A549 (cell line): ENCODE data around the gene CACNA1F. TPM values are rescaled to one million over a fixed set of nuclear protein-coding genes. Genes with fewer than 3 reads are reported as not detected.

Experiments used
- ATAC-seq, 2 experiments: fragments of 200-7000 bp in 1 of 2; fragments of >200 bp in 1 of 2; cut with Nextera tagmentation in 1 of 2; cut with Tn5 transposase in 1 of 2; 3 replicates each; pipeline versions ENCODE4 v1.8.0 to v1.9.1; 2018 to 2020; ENCODE audit warnings: mild to moderate bottlenecking in 1 of 2, moderate library complexity in 1 of 2
- CTCF ChIA-PET: fragments of 300-600 bp; sonication (Branson Sonifier 250); formaldehyde crosslinking; extraction: SDS; loops from one replicate; lab custom pipeline; 2021; ENCODE audit warnings: antibody characterized with exemption, inconsistent platforms; lab: Yijun Ruan, JAX
- POLR2A ChIA-PET: fragments of 350-600 bp; formaldehyde crosslinking; extraction: SDS; loops from one replicate; lab custom pipeline; 2021; ENCODE audit warnings: antibody characterized with exemption, inconsistent platforms; lab: Yijun Ruan, JAX
- DNase-seq, 2 experiments: peaks; one replicate each; pipeline versions ENCODE4 v3.0.0 to v3.0.0-alpha.2; 2011 to 2016; ENCODE audit warnings: low read depth in 1 of 2, low spot score in 1 of 2
- FAIRE-seq: peaks from 2 replicates; lab custom pipeline; 2011; peaks lifted over from hg19 to GRCh38; lab: Jason Lieb, UNC
- H3K27ac ChIP-seq, 2 experiments: fragments of >200 bp; sonication (Bioruptor Twin); formaldehyde crosslinking; 3 replicates each; pipeline ENCODE4 v1.5.1; 2016 to 2017
- H3K4me1 ChIP-seq: fragments of >200 bp; sonication (Bioruptor Twin); formaldehyde crosslinking; 3 replicates; pipeline ENCODE4 v1.6.1; 2016
- H3K4me2 ChIP-seq: fragments of >200 bp; sonication (Bioruptor Twin); formaldehyde crosslinking; 3 replicates; pipeline ENCODE4 v1.6.1; 2016
- H3K4me3 ChIP-seq: fragments of >200 bp; sonication (Bioruptor Twin); formaldehyde crosslinking; 3 replicates; pipeline ENCODE4 v1.5.1; 2016
- H3K9me3 ChIP-seq: fragments of >200 bp; sonication (Bioruptor Twin); formaldehyde crosslinking; 3 replicates; pipeline ENCODE4 v1.6.1; 2016
- BHLHE40 ChIP-seq: IDR thresholded peaks from 2 replicates; pipeline ENCODE4 v1.6.1; 2012; ENCODE audit warnings: low read depth, low read length, inconsistent platforms
- CEBPB ChIP-seq, 2 experiments: fragments of >200 bp in 1 of 2; sonication (Bioruptor Twin) in 1 of 2; formaldehyde crosslinking in 1 of 2; IDR thresholded peaks; 2 replicates each; pipeline ENCODE4 v1.6.1; 2012 to 2016
- CHD4 ChIP-seq: fragments of 200-600 bp; sonication (generic); IDR thresholded peaks from 2 replicates; pipeline ENCODE4 v1.6.1; 2016; ENCODE audit warnings: antibody characterized with exemption, mild to moderate bottlenecking, borderline replicate concordance
- EHMT2 ChIP-seq: fragments of 200-600 bp; sonication (generic); IDR thresholded peaks from 2 replicates; pipeline ENCODE4 v1.6.1; 2016; ENCODE audit warnings: antibody characterized with exemption, low read depth, mild to moderate bottlenecking, moderate library complexity
- ESRRA ChIP-seq: fragments of 150-350 bp; IDR thresholded peaks from 2 replicates; pipeline ENCODE4 v1.6.1; 2014; ENCODE audit warnings: mild to moderate bottlenecking, low read length, borderline replicate concordance
- HDAC2 ChIP-seq: fragments of 200-600 bp; sonication (generic); IDR thresholded peaks from 2 replicates; pipeline ENCODE4 v1.6.1; 2016
- NR3C1 ChIP-seq: fragments of >200 bp; sonication (Bioruptor Twin); formaldehyde crosslinking; IDR thresholded peaks from 3 replicates; pipeline ENCODE4 v1.6.1; 2017
- POLR2AphosphoS2 ChIP-seq: conservative IDR thresholded peaks from 2 replicates; pipeline ENCODE4 v1.6.1; 2012; ENCODE audit warnings: low read length, improper control_type of control experiment, inconsistent platforms
- RAD21 ChIP-seq, 2 experiments: fragments of >200 bp in 1 of 2; sonication (Bioruptor Twin) in 1 of 2; formaldehyde crosslinking in 1 of 2; IDR thresholded peaks in 1 of 2; conservative IDR thresholded peaks in 1 of 2; 2 replicates in 1 of 2; 3 replicates in 1 of 2; pipeline ENCODE4 v1.6.1; 2012 to 2018; ENCODE audit warnings: inconsistent platforms in 1 of 2
- RFX5 ChIP-seq: fragments of 450-650 bp; IDR thresholded peaks from 2 replicates; pipeline ENCODE4 v1.7.1; 2014; ENCODE audit warnings: antibody characterized with exemption, mild to moderate bottlenecking, moderate library complexity
- RNF2 ChIP-seq: fragments of 200-600 bp; sonication (generic); IDR thresholded peaks from 2 replicates; pipeline ENCODE4 v1.6.1; 2016; ENCODE audit warnings: low read depth, mild to moderate bottlenecking, antibody characterized with exemption, moderate library complexity, borderline replicate concordance
- SREBF2 ChIP-seq: fragments of 450-650 bp; IDR thresholded peaks from 2 replicates; pipeline ENCODE4 v1.6.1; 2014; ENCODE audit warnings: mild to moderate bottlenecking, moderate library complexity
- WGBS: methylation state at CpG from one replicate; pipeline ENCODE4 v1.1.6; 2017; ENCODE audit errors: missing lambda C conversion rate; 5-methylcytosine and 5-hydroxymethylcytosine counted together
- polyA plus RNA-seq, 4 experiments: library from polyadenylated mRNA; depleted of rRNA in 3 of 4; stranded (reverse); fragments of >200 nt; fragmentation: RNase III in 1 of 4; extraction: RNeasy Plus Mini Kit Qiagen cat#74134 plus additional on column Dnase treatment in 1 of 4; gene quantifications; 2 replicates in 3 of 4; 3 replicates in 1 of 4; pipeline ENCODE4 v1.2.3, GENCODE V29; 2011 to 2017
- TF ChIP-seq, protein P1 (sequence below): IDR thresholded peaks from 2 replicates; pipeline ENCODE4 v1.6.1; 2012
- TF ChIP-seq, protein P2 (sequence below): fragments of 250-450 bp; sonication (Bioruptor Pico); IDR thresholded peaks from 2 replicates; pipeline ENCODE4 v1.5.0; 2021; ENCODE audit warnings: mild to moderate bottlenecking, moderate library complexity, borderline replicate concordance
- TF ChIP-seq, protein P3 (sequence below): fragments of >200 bp; sonication (Bioruptor Twin); formaldehyde crosslinking; IDR thresholded peaks from 3 replicates; pipeline ENCODE4 v1.6.1; 2016
- TF ChIP-seq, protein P4 (sequence below): fragments of >200 bp; sonication (Bioruptor Twin); formaldehyde crosslinking; IDR thresholded peaks from 3 replicates; pipeline ENCODE4 v1.5.1; 2016

Gene CACNA1F
- polyA plus RNA-seq, 2 of the 4 experiments (the other 2 are of a cell fraction), result not detected

DNA sequence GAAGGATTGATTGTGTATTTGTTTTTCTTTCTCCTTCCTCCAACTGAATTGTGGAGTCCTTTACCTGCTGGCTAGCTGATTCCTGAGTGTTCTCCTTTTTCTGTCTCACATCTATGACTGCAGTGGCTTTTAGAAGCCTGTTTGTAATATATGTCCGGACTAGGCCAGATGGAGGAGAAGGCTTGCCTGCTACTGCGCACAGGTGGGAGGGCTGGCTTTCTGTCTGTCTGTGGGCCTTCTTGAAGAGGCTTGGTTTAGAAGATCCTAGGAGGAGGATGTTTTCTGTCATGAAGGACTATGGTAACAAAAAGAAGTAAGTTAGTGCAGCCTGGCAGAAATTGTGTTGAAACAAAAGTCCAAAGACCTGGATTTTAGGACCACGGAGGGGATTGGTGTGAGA lies 44.9 kb upstream of the CACNA1F start:
- TF ChIP-seq NR3C1, result no peak
- no peak for TF ChIP-seq CEBPB (IDR thresholded peaks at IDR 0.05)
- TF ChIP-seq EHMT2, result no peak
- no peak for TF ChIP-seq HDAC2
- no peak for TF ChIP-seq RAD21 (conservative IDR thresholded peaks at IDR 0.05 in 1 of 2, IDR thresholded peaks at IDR 0.05 in 1 of 2)
- TF ChIP-seq SREBF2, result no peak
- TF ChIP-seq, all 56 proteins: peak for 0
- Histone ChIP-seq H3K4me2 (no peak overlapping the region), H3K27ac (no peak overlapping the region), H3K4me3 (no peak overlapping the region), H3K9me3 (no peaks in the 10 kb centered on the region), H3K4me1 (0 out of 3 replicates have a peak, but pooled peaks cover 4% of the 10 kb centered on the region)
- 96% methylated on average over 3 of the region's 3 CpGs for WGBS
- CTCF ChIA-PET, result interaction anchor here (1.9 kb wide), 1 partner anchor 85 kb away, joined by 5 read pairs; no protein-coding TSS in a partner anchor
- ATAC-seq, result no peak
- DNase-seq, result no peak
- FAIRE-seq, result no peak
- POLR2A ChIA-PET, result no interaction called here

DNA sequence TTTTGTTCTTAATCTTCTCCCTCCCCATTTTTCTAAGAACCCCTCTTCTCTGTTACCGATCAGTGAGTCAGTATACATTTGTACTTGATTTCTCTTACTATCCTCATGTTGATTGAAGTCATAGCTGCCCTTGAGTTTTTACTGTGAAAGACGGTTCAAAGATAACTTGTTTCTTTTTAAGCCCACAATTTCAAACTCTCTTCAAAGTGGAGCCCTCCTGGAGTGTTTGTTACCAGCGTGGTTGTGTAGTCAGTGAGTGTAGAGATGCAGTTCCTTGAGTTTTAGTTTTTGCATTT lies 44.3 kb upstream of the CACNA1F start:
- DNase-seq, result no peak
- CTCF ChIA-PET, result interaction anchor here (1.9 kb wide), 1 partner anchor 85 kb away, joined by 5 read pairs; no protein-coding TSS in a partner anchor
- Histone ChIP-seq H3K9me3 (no peaks in the 10 kb centered on the region), H3K27ac (no peak overlapping the region), H3K4me3 (no peak overlapping the region), H3K4me1 (peaks cover 4% of the 10 kb centered on the region; the same call in 1 of the 3 replicates), H3K4me2 (no peak overlapping the region)
- POLR2A ChIA-PET, result no interaction called here
- ATAC-seq, result no peak
- WGBS, result 95% methylated on average over 3 of the region's 3 CpGs
- no peak for TF ChIP-seq SREBF2
- no peak for TF ChIP-seq RNF2
- TF ChIP-seq, protein P1, sequence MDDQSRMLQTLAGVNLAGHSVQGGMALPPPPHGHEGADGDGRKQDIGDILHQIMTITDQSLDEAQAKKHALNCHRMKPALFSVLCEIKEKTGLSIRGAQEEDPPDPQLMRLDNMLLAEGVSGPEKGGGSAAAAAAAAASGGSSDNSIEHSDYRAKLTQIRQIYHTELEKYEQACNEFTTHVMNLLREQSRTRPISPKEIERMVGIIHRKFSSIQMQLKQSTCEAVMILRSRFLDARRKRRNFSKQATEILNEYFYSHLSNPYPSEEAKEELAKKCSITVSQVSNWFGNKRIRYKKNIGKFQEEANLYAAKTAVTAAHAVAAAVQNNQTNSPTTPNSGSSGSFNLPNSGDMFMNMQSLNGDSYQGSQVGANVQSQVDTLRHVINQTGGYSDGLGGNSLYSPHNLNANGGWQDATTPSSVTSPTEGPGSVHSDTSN, result no peak
- TF ChIP-seq, protein P2, sequence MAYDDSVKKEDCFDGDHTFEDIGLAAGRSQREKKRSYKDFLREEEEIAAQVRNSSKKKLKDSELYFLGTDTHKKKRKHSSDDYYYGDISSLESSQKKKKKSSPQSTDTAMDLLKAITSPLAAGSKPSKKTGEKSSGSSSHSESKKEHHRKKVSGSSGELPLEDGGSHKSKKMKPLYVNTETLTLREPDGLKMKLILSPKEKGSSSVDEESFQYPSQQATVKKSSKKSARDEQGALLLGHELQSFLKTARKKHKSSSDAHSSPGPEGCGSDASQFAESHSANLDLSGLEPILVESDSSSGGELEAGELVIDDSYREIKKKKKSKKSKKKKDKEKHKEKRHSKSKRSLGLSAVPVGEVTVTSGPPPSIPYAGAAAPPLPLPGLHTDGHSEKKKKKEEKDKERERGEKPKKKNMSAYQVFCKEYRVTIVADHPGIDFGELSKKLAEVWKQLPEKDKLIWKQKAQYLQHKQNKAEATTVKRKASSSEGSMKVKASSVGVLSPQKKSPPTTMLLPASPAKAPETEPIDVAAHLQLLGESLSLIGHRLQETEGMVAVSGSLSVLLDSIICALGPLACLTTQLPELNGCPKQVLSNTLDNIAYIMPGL (CRISPR knock-in tag), result no peak
- TF ChIP-seq POLR2AphosphoS2, result no peak
- TF ChIP-seq, protein P3, sequence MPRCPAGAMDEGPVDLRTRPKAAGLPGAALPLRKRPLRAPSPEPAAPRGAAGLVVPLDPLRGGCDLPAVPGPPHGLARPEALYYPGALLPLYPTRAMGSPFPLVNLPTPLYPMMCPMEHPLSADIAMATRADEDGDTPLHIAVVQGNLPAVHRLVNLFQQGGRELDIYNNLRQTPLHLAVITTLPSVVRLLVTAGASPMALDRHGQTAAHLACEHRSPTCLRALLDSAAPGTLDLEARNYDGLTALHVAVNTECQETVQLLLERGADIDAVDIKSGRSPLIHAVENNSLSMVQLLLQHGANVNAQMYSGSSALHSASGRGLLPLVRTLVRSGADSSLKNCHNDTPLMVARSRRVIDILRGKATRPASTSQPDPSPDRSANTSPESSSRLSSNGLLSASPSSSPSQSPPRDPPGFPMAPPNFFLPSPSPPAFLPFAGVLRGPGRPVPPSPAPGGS, result no peak
- TF ChIP-seq, protein P4, sequence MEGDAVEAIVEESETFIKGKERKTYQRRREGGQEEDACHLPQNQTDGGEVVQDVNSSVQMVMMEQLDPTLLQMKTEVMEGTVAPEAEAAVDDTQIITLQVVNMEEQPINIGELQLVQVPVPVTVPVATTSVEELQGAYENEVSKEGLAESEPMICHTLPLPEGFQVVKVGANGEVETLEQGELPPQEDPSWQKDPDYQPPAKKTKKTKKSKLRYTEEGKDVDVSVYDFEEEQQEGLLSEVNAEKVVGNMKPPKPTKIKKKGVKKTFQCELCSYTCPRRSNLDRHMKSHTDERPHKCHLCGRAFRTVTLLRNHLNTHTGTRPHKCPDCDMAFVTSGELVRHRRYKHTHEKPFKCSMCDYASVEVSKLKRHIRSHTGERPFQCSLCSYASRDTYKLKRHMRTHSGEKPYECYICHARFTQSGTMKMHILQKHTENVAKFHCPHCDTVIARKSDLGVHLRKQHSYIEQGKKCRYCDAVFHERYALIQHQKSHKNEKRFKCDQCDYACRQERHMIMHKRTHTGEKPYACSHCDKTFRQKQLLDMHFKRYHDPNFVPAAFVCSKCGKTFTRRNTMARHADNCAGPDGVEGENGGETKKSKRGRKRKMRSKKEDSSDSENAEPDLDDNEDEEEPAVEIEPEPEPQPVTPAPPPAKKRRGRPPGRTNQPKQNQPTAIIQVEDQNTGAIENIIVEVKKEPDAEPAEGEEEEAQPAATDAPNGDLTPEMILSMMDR, result no peak
- TF ChIP-seq RAD21 (conservative IDR thresholded peaks at IDR 0.05 in 1 of 2, IDR thresholded peaks at IDR 0.05 in 1 of 2), result no peak
- TF ChIP-seq BHLHE40, result no peak
- TF ChIP-seq ESRRA, result no peak
- no peak for TF ChIP-seq RFX5
- no peak for TF ChIP-seq CHD4
- TF ChIP-seq, all 56 proteins: peak for 0
- FAIRE-seq, result no peak
